ENCODE results near the gene BPGM. TPM values are rescaled to one million over a fixed set of nuclear protein-coding genes. Genes with fewer than 3 reads are reported as not detected.
"Not testable (repeated sequence)": the region's sequence is repeated elsewhere in the genome, so short reads cannot be mapped to it uniquely, and the experiment has no call there.

BPGM gene
- total RNA-seq, 1 donor from 2014 or later: 10.9 TPM

GRCh38 chr7:134662166-134662870 is 15.7 kb downstream of the BPGM start:
- peak in 1 of 2 donors; percentile 71 for DNase-seq (ENCODE audit: low read depth in 2 of 2)

- peak in 1 of 2 donors; percentile 73 for DNase-seq (ENCODE audit: low read depth in 2 of 2)
Measured at GRCh38 chr7:134662871-134663205, 16.2 kb downstream of the BPGM start.

GRCh38 chr7:134665045-134665444 is 18.4 kb downstream of the BPGM start:
- DNase-seq (ENCODE audit: low read depth in 2 of 2): not testable (repeated sequence)

GRCh38 chr7:134667899-134668298 is 21.2 kb downstream of the BPGM start:
- DNase-seq (ENCODE audit: low read depth in 2 of 2): peak in 1 of 2 donors; percentile 30

- DNase-seq (ENCODE audit: low read depth in 2 of 2): peak in 1 of 2 donors; percentile 62
Measured at GRCh38 chr7:134669388-134669787, 22.7 kb downstream of the BPGM start.

GRCh38 chr7:134669845-134670373 is 23.3 kb downstream of the BPGM start:
- DNase-seq (ENCODE audit: low read depth in 2 of 2): peak; percentile 83 to 100

GRCh38 chr7:134671609-134672008 is 25.0 kb downstream of the BPGM start:
- no peak for DNase-seq (ENCODE audit: low read depth in 2 of 2)

GRCh38 chr7:134674424-134674823 is 27.8 kb downstream of the BPGM start:
- DNase-seq (ENCODE audit: low read depth in 2 of 2): no peak

DNA sequence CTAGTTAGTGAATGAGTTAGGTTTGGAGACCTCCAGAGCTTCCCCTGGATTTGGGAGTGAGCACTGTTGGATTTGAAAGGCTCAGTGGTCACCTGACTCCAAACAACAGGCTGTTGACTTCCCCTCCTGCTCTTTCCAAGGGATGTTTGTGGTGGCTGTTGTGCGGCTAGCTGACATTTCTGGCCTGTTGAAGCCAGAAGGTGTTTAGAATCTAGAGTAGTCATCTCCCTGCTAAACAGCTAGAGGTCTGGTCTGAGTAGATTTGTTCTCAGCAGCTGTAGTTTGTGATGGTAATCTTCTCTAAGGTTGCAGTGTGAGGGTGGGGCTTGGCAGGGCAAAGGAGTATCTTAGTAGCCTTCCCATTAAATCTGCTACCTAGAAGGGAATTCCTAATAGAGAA is 30.1 kb downstream of the BPGM start:
- DNase-seq (ENCODE audit: low read depth in 2 of 2): peak in 1 of 2 donors; percentile 8

DNA sequence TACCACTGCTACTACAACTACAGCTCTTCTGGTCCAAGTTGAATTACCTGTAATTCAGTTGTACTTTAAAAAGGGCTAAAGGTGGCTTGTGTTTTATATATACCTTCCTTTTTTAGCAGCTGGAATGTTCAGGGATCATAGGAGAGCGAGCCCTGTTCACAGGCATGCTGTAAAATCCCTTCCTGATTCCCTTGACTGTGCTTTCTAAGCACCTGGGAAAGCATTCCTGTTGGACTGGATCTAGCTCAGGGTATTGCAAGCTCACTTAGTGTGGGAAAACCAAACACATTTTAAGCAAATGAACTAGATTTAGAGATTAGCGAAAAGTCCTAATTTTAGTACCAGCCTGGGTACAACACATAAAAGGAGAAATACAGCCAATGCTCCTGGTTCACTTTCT is 31.5 kb downstream of the BPGM start:
- no peak for DNase-seq (ENCODE audit: low read depth in 2 of 2)

- DNase-seq (ENCODE audit: low read depth in 2 of 2): no peak
Measured at GRCh38 chr7:134679006-134679405, 32.4 kb downstream of the BPGM start.

DNA sequence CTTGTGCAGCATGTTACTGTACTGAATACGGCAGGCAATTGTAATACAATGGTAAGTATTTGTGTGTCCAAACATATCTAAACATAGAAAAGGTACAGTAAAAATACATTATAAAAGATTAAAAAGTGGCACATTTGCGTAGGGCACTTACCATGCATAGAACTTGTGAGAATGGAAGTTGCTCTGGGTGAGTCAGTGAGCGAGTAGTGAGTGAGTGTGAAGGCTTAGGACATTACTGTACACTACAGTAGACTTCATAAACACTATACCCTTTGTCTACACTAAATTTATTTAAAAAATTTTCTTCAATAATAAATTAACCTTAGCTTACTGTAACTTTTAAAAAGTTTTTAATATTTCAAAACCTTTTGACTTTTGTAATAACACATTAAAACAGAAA is 37.5 kb downstream of the BPGM start:
- DNase-seq (ENCODE audit: low read depth in 2 of 2): no peak

- DNase-seq (ENCODE audit: low read depth in 2 of 2): peak; percentile 34 to 66
Measured at GRCh38 chr7:134685250-134685649, 38.6 kb downstream of the BPGM start.

DNA sequence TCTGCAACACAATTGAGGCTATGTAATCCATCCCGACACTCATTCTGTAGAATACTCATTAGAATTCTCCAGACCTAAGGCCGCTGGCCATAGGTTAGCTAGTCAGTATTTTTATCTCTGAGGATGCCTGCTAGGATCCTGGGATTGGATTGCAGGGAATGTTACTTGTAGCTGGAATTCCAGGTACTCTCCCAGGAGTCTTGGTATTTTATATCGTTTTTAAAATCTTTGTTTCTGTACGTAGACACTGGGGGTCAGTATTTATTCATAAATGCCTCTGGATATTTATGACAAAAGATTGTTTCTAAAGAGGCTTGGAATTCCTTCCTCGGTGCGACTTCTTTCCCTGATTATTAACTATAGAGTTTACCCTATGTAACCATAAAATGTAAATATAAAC is 40.1 kb downstream of the BPGM start:
- peak; percentile 33 to 51 for DNase-seq (ENCODE audit: low read depth in 2 of 2)

DNA sequence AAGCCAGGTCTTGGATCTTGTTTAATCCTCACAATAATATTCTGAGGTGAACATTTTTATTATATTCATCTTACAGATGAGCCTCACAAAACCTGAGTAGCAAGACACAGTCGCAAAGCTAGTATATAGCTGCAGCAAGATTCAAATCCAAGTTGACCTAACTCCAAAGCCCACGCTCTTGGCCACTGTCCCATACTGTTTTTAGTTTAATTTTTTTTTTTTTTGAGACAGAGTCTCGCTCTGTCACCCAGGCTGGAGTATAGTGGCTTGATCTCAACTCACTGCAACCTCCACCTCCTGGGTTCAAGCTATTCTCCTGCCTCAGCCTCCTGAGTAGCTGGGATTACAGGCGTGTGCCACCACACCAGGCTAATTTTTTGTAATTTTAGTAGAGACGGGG is 42.9 kb downstream of the BPGM start:
- DNase-seq (ENCODE audit: low read depth in 2 of 2): not testable (repeated sequence)

- peak; percentile 42 to 76 for DNase-seq (ENCODE audit: low read depth in 2 of 2)
Measured at GRCh38 chr7:134690016-134690415, 43.4 kb downstream of the BPGM start.

DNA sequence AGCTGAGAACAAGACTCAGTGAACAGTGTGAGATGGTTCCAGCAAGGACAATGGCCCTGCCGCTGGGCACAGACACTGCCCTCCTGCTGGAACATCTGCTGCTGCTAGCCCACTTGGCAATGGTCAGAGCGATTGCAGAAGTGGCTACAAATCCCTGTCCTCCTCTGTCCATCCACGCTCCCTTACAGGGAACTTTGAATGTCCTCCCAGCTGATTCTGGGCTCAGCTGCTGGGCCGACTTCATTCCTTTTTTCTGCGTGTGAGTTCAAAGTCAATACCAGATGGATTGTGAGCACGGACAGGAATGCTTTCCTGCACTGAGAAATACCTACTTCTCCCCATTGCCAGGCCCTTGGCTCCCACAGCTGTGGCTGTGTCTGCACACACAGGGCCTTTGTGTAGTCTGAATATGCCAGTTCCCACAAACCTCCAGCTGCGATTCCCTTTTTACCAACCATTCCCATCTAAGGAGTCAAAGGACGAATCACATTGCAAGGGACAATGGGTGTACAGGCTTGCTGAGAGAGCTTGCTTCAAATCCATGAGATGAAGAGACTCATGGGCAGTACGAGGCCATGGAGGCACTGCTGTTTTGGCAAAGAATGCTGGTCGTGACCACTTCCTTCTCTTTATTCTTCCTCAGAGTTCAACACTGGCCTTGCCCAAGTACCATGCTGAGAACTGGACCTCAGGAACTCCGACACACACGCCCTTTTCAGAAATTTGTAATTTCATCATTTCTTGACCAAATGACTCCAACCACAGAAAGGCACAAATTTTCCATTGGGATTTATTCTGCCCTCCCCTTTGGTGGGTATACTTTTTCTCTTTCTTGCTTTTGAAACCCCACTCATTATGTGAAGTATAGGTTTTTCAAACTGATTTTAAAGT is 44.2 kb downstream of the BPGM start:
- no peak for DNase-seq (ENCODE audit: low read depth in 2 of 2)

DNA sequence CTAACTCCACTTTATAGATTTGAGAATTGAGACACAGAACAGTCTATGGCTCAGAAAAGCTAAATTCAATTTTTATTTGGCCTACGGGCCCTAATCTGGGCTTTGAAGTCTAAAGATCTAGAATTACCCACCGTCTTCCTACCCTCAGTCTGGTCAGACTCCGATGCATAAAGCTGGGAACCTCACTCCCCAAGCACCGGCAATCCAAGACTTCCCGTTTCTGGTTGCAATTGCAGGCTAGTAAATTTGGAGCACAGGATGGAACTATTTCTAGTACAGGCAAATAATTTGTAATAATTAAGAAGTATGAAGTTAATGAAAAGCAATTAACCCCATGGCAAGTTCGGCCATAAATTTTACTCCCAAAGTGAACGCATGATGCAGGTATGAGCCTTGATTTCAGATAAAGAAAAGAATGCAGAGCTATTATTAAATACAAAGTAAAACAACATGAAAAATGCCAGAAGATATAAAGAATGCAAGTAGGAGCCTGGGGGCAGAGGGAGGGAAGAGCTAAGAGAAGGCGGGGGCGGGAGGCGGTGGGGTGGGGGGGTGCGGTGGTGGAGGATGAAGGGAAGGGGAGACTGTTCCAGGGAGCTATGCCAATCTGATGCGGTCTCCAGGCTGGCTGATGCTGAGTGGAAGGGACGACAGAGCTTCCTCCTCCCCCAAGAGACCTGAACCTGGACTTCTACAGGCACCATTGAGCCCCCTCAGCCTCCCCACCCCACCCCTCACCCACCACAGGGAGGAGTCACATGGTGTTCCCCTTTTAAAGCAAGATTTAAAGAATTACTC is 45.1 kb downstream of the BPGM start:
- DNase-seq (ENCODE audit: low read depth in 2 of 2): no peak

DNA sequence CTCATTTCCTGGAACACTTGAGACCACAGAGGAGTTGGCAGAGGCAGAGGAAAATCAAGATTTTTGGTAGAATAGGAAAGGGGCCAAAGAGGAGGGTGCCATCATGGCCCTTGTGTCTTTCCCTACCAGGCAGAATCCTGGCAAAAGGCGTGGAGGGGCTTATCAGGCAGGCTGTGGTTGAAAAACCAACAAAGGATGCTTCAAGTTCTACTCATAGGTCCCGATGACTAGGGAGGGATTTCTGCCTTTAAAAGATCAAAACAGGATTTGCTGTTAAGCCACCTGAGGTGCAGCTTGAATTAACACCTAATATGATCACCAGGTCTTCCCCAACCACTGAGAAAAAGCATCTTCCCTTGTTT is 45.7 kb downstream of the BPGM start:
- DNase-seq (ENCODE audit: low read depth in 2 of 2): no peak

DNA sequence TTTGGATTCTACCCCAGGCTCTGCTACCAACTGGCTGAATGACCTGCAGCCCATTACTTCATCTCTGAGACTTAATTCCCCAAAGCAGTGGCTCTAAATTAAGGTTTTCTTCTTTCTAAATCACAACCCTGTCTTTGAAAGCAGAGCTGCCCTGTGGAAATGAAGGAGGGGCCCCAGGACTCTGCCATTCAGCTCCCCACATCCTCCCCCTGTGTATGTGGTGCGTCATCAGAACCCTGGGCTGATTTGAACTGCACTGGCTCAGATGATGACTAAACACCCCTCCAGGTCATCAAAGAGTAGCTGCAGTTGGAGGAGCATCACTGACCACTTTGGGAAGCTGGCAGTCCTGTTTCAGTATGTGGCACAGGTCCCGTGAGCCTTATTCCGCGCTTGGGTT is 46.6 kb downstream of the BPGM start:
- DNase-seq (ENCODE audit: low read depth in 2 of 2): peak in 1 of 2 donors; percentile 69

DNA sequence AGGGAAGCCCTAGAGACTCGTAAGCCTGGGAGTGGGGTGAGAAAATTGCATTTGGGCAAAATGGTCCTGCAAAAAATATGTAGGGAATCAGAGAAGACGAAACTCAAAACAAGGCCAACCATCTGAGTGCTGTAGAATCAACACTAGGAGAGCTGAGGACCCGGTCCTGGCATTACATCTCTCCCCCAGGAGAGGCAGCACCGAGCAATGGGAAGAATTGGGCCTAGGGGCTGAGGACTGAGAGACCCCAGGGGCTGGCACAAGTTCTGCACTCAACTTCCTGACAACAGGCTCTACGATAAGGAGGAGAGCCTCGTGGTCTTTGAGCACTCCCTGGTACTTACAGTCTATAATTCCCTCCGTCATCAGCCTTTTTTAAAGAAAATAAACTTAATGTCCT is 47.6 kb downstream of the BPGM start:
- DNase-seq (ENCODE audit: low read depth in 2 of 2): no peak

DNA sequence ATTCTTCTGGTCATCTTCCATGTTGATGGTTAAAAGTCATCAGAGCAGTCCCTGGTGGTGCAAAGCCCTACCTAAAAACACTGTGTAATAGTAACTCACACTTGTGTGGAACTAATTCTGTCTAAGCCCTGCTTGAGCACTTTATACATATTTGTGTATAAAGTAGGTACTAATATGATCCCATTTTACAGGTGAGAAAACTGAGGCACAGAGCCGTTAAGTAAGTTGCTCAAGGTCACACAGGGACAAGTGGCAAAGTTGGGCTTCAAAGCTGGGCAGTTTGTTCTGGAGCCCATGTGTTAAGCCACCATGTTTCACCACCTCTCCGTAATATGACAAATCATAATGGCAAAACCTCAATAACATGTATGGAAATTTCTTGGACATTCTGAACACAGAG is 48.1 kb downstream of the BPGM start:
- no peak for DNase-seq (ENCODE audit: low read depth in 2 of 2)
